AG10803 (cell line): ENCODE measurements around the gene SERPINA12.

ENCODE experiments used
- DNase-seq: peaks from one replicate; pipeline ENCODE4 v3.0.0; 2010; ENCODE audit warnings: low read depth
- H3K4me3 ChIP-seq: 2 replicates; pipeline ENCODE4 v1.5.1; 2011; ENCODE audit warnings: mild to moderate bottlenecking, low read length, control low read depth
- TF ChIP-seq, protein P1 (sequence below): conservative IDR thresholded peaks from 2 replicates; pipeline ENCODE4 v1.5.1; 2011; ENCODE audit warnings: mild to moderate bottlenecking, low read length, control low read depth, inconsistent platforms

The SERPINA12 gene

GRCh38 chr14:94462763-94463572 is 46.3 kb downstream of the SERPINA12 start:
- TF ChIP-seq, protein P1, sequence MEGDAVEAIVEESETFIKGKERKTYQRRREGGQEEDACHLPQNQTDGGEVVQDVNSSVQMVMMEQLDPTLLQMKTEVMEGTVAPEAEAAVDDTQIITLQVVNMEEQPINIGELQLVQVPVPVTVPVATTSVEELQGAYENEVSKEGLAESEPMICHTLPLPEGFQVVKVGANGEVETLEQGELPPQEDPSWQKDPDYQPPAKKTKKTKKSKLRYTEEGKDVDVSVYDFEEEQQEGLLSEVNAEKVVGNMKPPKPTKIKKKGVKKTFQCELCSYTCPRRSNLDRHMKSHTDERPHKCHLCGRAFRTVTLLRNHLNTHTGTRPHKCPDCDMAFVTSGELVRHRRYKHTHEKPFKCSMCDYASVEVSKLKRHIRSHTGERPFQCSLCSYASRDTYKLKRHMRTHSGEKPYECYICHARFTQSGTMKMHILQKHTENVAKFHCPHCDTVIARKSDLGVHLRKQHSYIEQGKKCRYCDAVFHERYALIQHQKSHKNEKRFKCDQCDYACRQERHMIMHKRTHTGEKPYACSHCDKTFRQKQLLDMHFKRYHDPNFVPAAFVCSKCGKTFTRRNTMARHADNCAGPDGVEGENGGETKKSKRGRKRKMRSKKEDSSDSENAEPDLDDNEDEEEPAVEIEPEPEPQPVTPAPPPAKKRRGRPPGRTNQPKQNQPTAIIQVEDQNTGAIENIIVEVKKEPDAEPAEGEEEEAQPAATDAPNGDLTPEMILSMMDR: no peak
- no peak overlapping the region for H3K4me3 ChIP-seq
- no peak for DNase-seq

DNA sequence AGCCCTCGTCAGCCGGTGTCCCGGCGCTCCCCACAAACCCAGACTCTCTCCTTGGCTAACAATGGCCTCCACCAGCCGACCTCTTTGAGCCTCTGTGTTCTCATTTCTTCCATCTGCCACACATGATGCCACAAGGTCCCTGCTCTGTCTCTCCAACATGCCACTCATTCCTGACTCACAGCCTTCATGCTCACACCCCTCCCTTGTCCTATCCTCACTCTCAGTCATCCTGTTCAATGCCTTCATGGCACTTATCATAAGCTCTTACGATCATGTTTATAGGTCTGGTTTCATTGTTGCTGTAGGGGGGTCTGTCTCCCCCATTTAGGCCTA is 47.1 kb downstream of the SERPINA12 start:
- no peak overlapping the region for H3K4me3 ChIP-seq
- DNase-seq: no peak
- TF ChIP-seq, protein P1: no peak

- H3K4me3 ChIP-seq: no peak overlapping the region
- DNase-seq: no peak
- TF ChIP-seq, protein P1: no peak
Measured at GRCh38 chr14:94461526-94462218, 47.6 kb downstream of the SERPINA12 start.

DNA sequence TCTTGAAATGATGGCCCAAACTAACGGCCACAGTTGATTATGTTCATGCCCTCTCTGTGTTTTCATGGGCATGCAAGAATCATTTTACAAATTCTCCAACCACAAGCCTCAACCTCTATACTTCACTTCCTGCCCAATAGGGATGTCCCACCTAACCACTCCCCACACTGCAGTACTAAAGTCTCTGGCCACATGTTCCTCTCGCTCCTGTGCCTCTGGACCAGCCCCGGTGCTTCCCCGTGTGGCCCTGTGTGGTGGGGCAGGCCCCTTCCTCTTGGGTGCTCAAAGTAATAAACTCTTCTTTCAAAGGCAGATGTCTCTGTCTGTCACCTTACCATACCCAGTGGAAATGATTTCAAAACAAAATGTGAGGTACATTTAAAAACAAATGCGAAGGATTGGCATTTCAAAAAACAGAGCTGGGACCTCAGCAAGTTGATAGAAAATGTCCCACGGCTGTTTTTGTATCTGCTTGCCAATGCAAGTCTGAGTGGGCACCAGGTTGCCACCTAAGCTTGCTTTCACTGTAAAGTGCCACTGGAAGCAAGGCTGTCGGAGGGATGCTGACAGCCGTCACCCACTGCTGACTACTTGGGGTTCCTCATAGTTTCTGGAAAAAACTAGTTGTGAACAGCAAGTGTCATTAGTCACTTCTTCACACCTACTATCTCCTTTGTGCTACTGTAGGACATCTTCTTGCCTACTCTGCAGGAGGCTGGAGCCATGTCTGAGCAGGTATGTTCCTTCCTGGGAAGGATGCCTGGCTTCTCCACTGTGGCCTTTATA is 48.4 kb downstream of the SERPINA12 start:
- no peak overlapping the region for H3K4me3 ChIP-seq
- TF ChIP-seq, protein P1: no peak
- no peak for DNase-seq

GRCh38 chr14:94458558-94459205 is 50.6 kb downstream of the SERPINA12 start:
- TF ChIP-seq, protein P1: no peak
- DNase-seq: no peak
- H3K4me3 ChIP-seq: no peak overlapping the region

GRCh38 chr14:94458096-94458495 is 51.2 kb downstream of the SERPINA12 start:
- no peak overlapping the region for H3K4me3 ChIP-seq
- TF ChIP-seq, protein P1: no peak
- DNase-seq: no peak
